NB4 (cell line): ENCODE data around the gene THAP10.

Experiments used
- DNase-seq: peaks from one replicate; pipeline ENCODE4 v3.0.0; 2010; ENCODE audit warnings: low read depth
- H3K4me3 ChIP-seq: one replicate; pipeline ENCODE4 v1.5.1; 2011; ENCODE audit warnings: mild to moderate bottlenecking, low read depth, low read length, moderate library complexity
- CTCF ChIP-seq: IDR thresholded peaks from one replicate; pipeline ENCODE4 v1.5.1; 2012; ENCODE audit warnings: low read depth, low read length
- MAX ChIP-seq: IDR thresholded peaks from 2 replicates; pipeline ENCODE4 v1.6.1; 2011; ENCODE audit warnings: low read depth, low read length
- MYC ChIP-seq: IDR thresholded peaks from 2 replicates; pipeline ENCODE4 v1.6.1; 2011; ENCODE audit warnings: low read depth, low read length
- POLR2A ChIP-seq: IDR thresholded peaks from 2 replicates; pipeline ENCODE4 v1.6.1; 2011; ENCODE audit warnings: mild to moderate bottlenecking; ENCODE audit not compliant: insufficient read length; ENCODE audit errors: extremely low read depth

The THAP10 gene

GRCh38 chr15:70882361-70882760 is 9.9 kb downstream of the THAP10 start:
- no peak for DNase-seq

DNA sequence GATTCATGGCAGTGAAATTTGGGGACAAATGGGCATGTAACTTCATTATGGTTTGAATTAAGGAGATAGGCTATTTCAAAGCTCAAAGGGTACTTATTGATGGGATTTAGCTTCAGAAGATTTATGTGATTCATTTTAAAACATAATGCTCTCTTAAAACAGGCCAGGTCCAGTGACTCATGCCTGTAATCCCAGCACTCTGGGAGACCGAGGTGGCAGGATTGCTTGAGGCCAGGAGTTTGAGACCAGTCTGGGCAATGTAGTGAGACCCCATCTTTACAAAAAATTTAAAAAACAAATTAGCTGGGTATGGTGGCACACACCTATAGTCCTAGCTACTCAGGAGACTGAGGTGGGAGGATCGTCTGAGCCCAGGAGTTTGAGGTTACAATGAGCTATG is 11.5 kb downstream of the THAP10 start:
- H3K4me3 ChIP-seq: no peak overlapping the region
- no peak for DNase-seq
- TF ChIP-seq CTCF (no peak), POLR2A (no peak), MAX (no peak), MYC (no peak)

More at GRCh38 chr15:70882361-70882760, 9.9 kb downstream of the THAP10 start:
- H3K4me3 ChIP-seq: no peak overlapping the region
- TF ChIP-seq POLR2A (no peak), MAX (no peak), CTCF (no peak), MYC (no peak)

- TF ChIP-seq POLR2A: no peak
- TF ChIP-seq MYC: no peak
- TF ChIP-seq CTCF: no peak
- TF ChIP-seq MAX: no peak
- DNase-seq: peak; percentile 21
- no peak overlapping the region for H3K4me3 ChIP-seq
Observed at GRCh38 chr15:70879401-70879800, 12.8 kb downstream of the THAP10 start.

- H3K4me3 ChIP-seq: no peak overlapping the region
- no peak for DNase-seq
- TF ChIP-seq MYC (no peak), CTCF (no peak), MAX (no peak), POLR2A (no peak)
Observed at GRCh38 chr15:70876683-70877082, 15.6 kb downstream of the THAP10 start.

DNA sequence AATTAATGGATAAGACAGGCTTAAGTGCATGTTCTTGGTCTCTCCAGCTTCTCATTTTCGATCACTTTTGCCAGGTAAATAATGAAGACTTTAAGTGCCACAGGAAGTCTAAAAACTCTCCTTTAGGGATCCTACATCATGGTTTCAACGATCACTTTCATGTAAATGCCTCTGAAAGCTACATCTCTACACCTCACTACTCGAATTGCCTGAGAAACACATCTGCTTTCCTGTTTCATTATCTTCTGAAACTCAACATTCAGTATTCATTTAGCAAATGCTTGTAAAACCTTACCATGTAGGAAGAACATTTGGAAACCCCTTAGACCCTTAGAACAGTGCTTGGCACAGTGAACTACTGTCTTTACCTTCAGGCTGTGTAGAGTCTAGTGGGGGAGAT is 16.2 kb downstream of the THAP10 start:
- TF ChIP-seq POLR2A: no peak
- TF ChIP-seq MYC: no peak
- no peak for TF ChIP-seq CTCF
- TF ChIP-seq MAX: no peak
- no peak for DNase-seq
- H3K4me3 ChIP-seq: no peak overlapping the region
